GM19023 (cell line): ENCODE data around the gene CDKN2B.
"Not testable (repeated sequence)": the region's sequence is repeated elsewhere in the genome, so short reads cannot be mapped to it uniquely, and the experiment has no call there.

Experiments
- ATAC-seq: cut with Tn5 transposase; IDR thresholded peaks from one replicate; pipeline ENCODE4 v1.9.1; 2021; ENCODE audit warnings: mild to moderate bottlenecking, moderate library complexity; ENCODE audit not compliant: unreplicated experiment

The CDKN2B gene

DNA sequence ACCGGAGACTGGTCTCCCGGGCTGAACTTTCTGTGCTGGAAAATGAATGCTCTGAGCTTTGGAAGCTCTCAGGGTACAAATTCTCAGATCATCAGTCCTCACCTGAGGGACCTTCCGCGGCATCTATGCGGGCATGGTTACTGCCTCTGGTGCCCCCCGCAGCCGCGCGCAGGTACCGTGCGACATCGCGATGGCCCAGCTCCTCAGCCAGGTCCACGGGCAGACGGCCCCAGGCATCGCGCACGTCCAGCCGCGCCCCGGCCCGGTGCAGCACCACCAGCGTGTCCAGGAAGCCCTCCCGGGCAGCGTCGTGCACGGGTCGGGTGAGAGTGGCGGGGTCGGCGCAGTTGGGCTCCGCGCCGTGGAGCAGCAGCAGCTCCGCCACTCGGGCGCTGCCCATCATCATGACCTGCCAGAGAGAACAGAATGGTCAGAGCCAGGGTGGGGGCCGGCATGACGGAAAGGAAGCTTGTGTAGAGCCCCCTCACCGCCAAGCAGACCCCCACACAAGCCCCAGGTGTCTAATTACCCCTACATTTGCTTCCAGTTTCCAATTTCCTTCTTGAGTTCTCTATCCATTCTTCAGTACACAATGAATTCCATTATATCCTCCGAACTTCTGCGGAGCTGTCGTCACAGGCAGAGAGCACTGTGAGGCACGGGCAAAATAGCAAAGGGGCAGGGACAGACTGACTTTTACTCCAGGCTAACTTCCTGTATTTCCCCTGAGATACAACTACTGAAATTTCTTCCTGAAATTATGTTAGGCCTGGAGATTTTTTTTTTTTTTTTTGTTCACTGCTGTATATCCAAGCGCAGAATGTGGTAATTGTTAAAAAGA, 38.1 kb downstream of the CDKN2B start:
- no peak for ATAC-seq

GRCh38 chr9:21969951-21970799, 38.9 kb downstream of the CDKN2B start:
- no peak for ATAC-seq

DNA sequence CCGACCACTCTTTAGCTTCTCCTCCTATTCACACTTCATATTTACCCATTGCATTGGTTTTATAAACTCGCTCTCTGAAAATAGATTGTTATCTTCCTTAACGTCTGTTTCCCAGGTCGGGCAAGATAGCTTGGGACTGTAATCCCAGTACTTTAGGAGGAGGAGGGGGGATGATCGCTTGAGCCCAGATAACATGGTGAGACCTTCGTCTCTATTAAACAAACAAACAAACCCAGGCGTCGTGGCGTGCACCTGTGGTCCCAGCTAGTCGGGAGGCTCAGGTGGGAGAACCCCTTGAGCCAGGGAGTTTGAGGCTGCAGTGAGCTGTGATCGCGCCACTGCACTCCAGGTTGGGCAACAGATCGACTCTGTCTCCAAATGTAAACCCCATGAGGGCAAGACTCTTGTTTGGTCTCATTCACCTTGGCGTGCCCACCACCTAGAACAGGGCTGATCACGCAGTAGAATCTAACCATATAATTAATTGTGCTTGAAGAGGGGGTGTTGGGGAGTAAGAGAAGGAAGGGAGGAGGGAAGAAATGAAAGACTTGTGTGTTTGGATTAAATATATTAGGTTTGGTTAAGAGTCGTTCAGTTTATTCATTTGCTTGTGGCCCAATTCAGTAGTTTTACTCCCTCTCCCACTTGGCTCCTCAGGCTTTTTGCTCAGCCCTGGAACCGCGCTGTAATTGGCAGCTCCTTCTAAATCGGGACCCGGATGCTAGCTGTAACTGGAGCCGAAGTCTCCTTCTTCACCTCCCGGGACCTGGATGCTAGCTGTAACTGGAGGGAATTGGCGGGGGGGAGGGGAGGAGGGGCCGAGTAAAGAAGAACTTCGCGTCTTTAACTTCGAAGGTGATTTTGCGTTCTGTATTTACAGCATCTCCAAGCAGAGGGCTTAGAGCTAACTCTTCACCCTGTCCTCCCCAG, 39.8 kb downstream of the CDKN2B start:
- no peak for ATAC-seq

GRCh38 chr9:21968331-21969010, 40.6 kb downstream of the CDKN2B start:
- no peak for ATAC-seq

DNA sequence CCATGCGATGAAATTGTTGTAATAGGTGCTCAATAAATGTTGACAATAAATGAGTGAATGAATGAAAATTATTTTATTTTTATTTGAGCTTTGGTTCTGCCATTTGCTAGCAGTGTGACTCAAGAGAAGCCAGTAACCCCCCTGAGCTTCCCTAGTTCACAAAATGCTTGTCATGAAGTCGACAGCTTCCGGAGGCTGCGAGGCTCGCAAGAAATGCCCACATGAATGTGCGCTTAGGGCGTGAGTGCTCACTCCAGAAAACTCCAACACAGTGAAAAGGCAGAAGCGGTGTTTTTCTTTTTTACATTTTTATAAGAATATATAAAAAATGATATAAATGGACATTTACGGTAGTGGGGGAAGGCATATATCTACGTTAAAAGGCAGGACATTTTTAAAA, 41.4 kb downstream of the CDKN2B start:
- ATAC-seq = no peak

DNA sequence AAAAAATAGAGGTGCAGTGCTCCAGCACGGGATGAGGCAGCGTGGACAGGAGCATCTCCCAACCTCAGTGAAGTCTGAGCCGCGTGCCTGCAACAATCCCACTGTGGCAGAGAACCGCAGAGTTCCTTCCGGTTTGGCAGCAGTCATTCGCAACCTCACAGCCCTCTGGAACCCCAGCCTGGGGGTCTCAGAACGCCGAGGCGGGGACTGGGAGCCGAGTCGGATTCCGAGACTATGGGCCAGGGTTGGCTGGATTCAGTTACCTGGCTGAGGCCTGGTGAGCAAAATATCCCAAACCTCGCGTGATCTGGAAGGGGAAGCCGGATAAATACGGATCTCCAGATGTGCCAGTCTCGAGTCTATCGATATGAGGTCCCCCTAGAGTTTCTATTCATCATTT, 41.9 kb downstream of the CDKN2B start:
- no peak for ATAC-seq

DNA sequence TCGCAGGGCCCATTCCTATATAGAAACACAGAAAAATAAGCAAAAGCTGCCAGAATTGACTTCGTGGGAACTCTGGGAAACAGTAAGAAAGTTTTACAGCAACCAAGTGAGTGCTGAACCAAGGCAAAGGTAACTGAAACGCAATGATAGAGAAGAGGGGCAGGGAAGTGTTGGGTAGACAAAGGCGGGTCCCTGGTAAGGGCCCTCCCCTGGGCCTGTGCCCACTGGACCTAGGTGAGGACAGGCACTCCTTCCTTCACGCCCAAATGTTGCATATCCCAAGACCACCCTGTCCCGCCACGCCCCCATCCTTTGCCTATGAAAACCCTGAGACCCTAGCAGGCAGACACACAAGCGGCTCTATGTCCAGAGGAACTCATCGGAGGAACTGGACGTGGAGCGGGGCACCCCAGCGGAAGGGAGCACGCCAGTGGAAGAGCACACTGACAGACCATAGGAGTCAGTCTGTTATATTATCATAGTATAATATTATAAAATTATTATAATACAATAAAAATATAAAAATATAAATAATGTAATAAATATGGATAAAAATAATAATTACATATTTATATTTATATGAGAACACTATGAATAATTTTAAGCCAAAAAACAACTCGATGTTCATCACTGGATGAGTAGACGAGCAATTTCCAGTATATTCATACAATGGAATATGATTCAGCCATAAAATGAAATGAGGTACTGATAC, 42.8 kb downstream of the CDKN2B start:
- ATAC-seq = no peak

DNA sequence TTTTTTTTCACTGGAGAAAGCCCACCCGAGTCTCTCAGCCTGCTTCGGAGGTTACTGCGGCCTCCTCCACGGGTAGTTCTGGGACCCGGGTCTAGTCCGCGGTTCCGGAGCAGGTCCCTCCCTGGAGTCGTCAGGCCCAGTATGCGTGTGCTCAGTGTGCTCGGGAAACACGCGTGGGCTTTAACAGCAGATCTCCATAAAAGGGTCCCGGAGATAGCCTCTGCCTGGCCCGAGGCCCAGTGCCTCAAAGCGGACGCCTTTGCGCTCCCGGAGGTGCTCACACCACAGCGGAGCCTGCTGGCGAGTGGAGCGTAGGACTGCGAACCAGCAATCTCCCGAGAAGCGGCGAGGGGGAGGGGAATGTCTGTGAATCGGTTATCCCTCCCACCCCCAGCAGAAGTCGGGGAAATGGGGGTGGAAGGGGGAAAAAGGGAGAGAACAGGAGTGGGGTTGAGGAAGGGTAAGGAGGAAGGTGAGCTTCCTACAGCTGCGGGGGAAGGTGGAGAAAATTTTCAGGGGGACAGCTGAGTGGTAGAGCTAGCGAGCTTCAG, 43.6 kb downstream of the CDKN2B start:
- peak; percentile 90 for ATAC-seq

GRCh38 chr9:21964925-21965385, 44.1 kb downstream of the CDKN2B start:
- peak; percentile 55 for ATAC-seq

DNA sequence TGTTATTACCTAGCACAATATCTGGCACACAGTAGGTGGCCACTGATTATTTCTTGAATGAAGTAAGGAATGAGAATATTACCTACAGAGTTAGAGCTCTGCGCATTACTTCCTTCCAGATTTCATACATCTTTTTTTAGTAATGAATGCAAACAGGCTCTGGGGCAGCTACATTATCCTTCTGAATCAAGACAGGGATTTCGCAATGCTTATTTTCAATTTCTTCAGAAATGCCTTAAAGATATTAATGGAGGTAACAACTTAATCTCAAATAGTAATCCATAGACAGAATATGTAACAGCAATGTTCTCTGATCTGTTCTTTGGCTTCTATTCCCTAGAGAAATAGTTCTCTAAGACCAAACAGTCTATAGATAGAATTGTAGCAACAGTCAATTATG, 47.5 kb downstream of the CDKN2B start:
- ATAC-seq = no peak

DNA sequence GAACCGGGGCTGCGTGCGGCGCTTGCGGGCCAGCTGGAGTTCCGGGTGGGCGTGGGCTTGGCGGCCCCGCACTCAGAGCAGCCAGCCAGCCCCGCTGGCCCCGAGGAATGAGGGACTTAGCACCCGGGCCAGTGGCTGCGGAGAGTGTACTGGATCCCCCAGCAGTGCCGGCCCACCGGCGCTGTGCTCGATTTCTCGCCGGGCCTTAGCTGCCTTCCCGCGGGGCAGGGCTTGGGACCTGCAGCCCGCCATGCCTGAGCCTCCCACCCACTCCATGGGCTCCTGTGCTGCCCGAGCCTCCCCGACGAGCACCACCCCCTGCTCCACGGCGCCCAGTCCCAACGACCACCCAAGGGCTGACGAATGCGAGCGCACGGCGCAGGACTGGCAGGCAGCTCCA, 49.8 kb downstream of the CDKN2B start:
- not testable (repeated sequence) for ATAC-seq

DNA sequence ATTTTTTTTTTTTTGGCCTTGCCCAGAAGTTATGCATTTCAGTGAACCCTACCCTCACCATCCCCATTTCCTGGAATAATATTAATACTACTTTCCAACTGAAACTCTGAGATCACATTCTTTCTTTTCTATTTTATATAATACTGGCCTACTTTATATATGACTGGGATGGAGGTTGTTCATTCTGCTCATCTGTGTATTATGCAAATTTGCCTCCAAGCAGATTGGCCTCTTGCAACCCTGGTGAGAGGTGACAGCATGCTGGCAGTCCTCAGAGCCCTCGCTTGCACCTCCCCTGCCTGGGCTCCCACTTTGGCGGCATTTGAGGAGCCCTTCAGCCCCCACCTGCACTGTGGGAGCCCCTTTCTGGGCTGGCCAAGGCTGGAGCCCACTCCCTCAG, 50.3 kb downstream of the CDKN2B start:
- no peak for ATAC-seq
